ENCODE measurements around the gene UBA1.

Gene UBA1

GRCh38 chrX:47224266-47224895 lies 30.8 kb downstream of the UBA1 start:
- Histone ChIP-seq H3K27me3 (replicated peaks) (no peaks in the 10 kb centered on the region), H3K4me3 (ENCODE audit: low read depth, low read length) (no peak overlapping the region), H3K36me3 (replicated peaks) (peaks cover 59% of the 10 kb centered on the region), H3K27ac (no peak overlapping the region)
- in situ Hi-C loops (cut with HindIII; ENCODE audit: low pct_ligation_motif_present, low sequenced_read_pairs): no loop called here
- DNase-seq: no peak
- no peak for TF ChIP-seq CTCF (IDR thresholded peaks at IDR 0.05; ENCODE audit: low read depth, low read length, missing control alignments)

GRCh38 chrX:47224896-47225290 lies 31.3 kb downstream of the UBA1 start:
- in situ Hi-C loops (cut with HindIII; ENCODE audit: low pct_ligation_motif_present, low sequenced_read_pairs): no loop called here

GRCh38 chrX:47226071-47226470 lies 32.4 kb downstream of the UBA1 start:
- in situ Hi-C loops (cut with HindIII; ENCODE audit: low pct_ligation_motif_present, low sequenced_read_pairs): no loop called here
- H3K4me3 ChIP-seq (ENCODE audit: low read depth, low read length): no peak overlapping the region
- peaks cover 60% of the 10 kb centered on the region for H3K36me3 ChIP-seq (replicated peaks)
- no peak for DNase-seq
- H3K27me3 ChIP-seq (replicated peaks): no peaks in the 10 kb centered on the region
- H3K27ac ChIP-seq: no peak overlapping the region
- TF ChIP-seq CTCF (IDR thresholded peaks at IDR 0.05; ENCODE audit: low read depth, low read length, missing control alignments): no peak

More at GRCh38 chrX:47224896-47225290, 31.3 kb downstream of the UBA1 start:
- Histone ChIP-seq H3K36me3 (replicated peaks) (peaks cover 60% of the 10 kb centered on the region), H3K4me3 (ENCODE audit: low read depth, low read length) (no peak overlapping the region), H3K27ac (no peak overlapping the region), H3K27me3 (replicated peaks) (no peaks in the 10 kb centered on the region)
- TF ChIP-seq CTCF (IDR thresholded peaks at IDR 0.05; ENCODE audit: low read depth, low read length, missing control alignments): no peak
- no peak for DNase-seq

GRCh38 chrX:47226531-47227333 lies 33.1 kb downstream of the UBA1 start:
- DNase-seq: no peak
- Histone ChIP-seq H3K4me3 (ENCODE audit: low read depth, low read length) (no peak overlapping the region), H3K36me3 (replicated peaks) (peaks cover 60% of the 10 kb centered on the region), H3K27me3 (replicated peaks) (no peaks in the 10 kb centered on the region), H3K27ac (no peak overlapping the region)
- TF ChIP-seq CTCF (IDR thresholded peaks at IDR 0.05; ENCODE audit: low read depth, low read length, missing control alignments): no peak
- in situ Hi-C loops (cut with HindIII; ENCODE audit: low pct_ligation_motif_present, low sequenced_read_pairs): no loop called here

- in situ Hi-C loops (cut with HindIII; ENCODE audit: low pct_ligation_motif_present, low sequenced_read_pairs): no loop called here
- Histone ChIP-seq H3K27ac (no peak overlapping the region), H3K36me3 (replicated peaks) (peaks cover 60% of the 10 kb centered on the region), H3K27me3 (replicated peaks) (no peaks in the 10 kb centered on the region), H3K4me3 (ENCODE audit: low read depth, low read length) (no peak overlapping the region)
- no peak for DNase-seq
- no peak for TF ChIP-seq CTCF (IDR thresholded peaks at IDR 0.05; ENCODE audit: low read depth, low read length, missing control alignments)
These were observed 33.6 kb downstream of the UBA1 start for GRCh38 chrX:47227334-47227583.
